Measurements from ENCODE around the gene UVSSA.

The UVSSA gene

GRCh38 chr4:1350169-1350520 lies 3.1 kb downstream of the UVSSA start:
- no peak for DNase-seq

- DNase-seq, result peak; percentile 82 to 89
Measured at GRCh38 chr4:1351854-1352566, 5.0 kb downstream of the UVSSA start.

GRCh38 chr4:1352567-1352900 lies 5.5 kb downstream of the UVSSA start:
- no peak for DNase-seq

- no peak for DNase-seq
Measured at GRCh38 chr4:1353186-1354055, 6.4 kb downstream of the UVSSA start.

GRCh38 chr4:1354136-1354982 lies 7.4 kb downstream of the UVSSA start:
- DNase-seq, result no peak

GRCh38 chr4:1354983-1355275 lies 7.9 kb downstream of the UVSSA start:
- no peak for DNase-seq

- no peak for DNase-seq
Measured at GRCh38 chr4:1355378-1355777, 8.4 kb downstream of the UVSSA start.

GRCh38 chr4:1356181-1356998 lies 9.4 kb downstream of the UVSSA start:
- DNase-seq, result peak; percentile 38 to 55

- DNase-seq, result no peak
Measured at GRCh38 chr4:1357356-1358248, 10.6 kb downstream of the UVSSA start.

- no peak for DNase-seq
Measured at GRCh38 chr4:1358421-1359143, 11.6 kb downstream of the UVSSA start.

GRCh38 chr4:1359144-1359501 lies 12.1 kb downstream of the UVSSA start:
- no peak for DNase-seq

GRCh38 chr4:1359976-1360375 lies 13.0 kb downstream of the UVSSA start:
- DNase-seq, result no peak

GRCh38 chr4:1360423-1361283 lies 13.6 kb downstream of the UVSSA start:
- DNase-seq, result no peak

- DNase-seq, result no peak
Measured at GRCh38 chr4:1361431-1361830, 14.4 kb downstream of the UVSSA start.

- DNase-seq, result no peak
Measured at GRCh38 chr4:1362046-1362445, 15.0 kb downstream of the UVSSA start.

GRCh38 chr4:1362521-1362920 lies 15.5 kb downstream of the UVSSA start:
- no peak for DNase-seq

GRCh38 chr4:1363513-1363912 lies 16.5 kb downstream of the UVSSA start:
- no peak for DNase-seq

GRCh38 chr4:1364217-1364616 lies 17.2 kb downstream of the UVSSA start:
- no peak for DNase-seq

GRCh38 chr4:1364748-1365147 lies 17.7 kb downstream of the UVSSA start:
- no peak for DNase-seq

All from CD4-positive, alpha-beta T cell treated with Interferon alpha-2 for 1 hour (primary cell).